RWPE1 (cell line): ENCODE results near the gene GOLGA3.
A peak's percentile ranks its signal among the peaks of the same experiment; 100 is the strongest.

Source experiments
- CTCF ChIA-PET: fragments of 350-600 bp; sonication (Branson Sonifier 250); formaldehyde crosslinking; extraction: SDS; loops from one replicate; lab custom pipeline; 2021; lab: Yijun Ruan, JAX
- POLR2A ChIA-PET: fragments of 400-600 bp; formaldehyde crosslinking; extraction: SDS; loops from one replicate; lab custom pipeline; 2020; ENCODE audit warnings: antibody characterized with exemption; ENCODE audit not compliant: low non-redundant PET; lab: Yijun Ruan, JAX
- DNase-seq: peaks from one replicate; pipeline ENCODE4 v3.0.0; 2012; ENCODE audit warnings: low spot score
- H3K27ac ChIP-seq: fragments of 450-650 bp; 2 replicates; pipeline ENCODE4 v1.5.1; 2017
- TF ChIP-seq, protein P1 (sequence below): fragments of 450-650 bp; conservative IDR thresholded peaks from 2 replicates; pipeline ENCODE4 v1.5.1; 2017; ENCODE audit warnings: low read depth, mild to moderate bottlenecking

Gene GOLGA3

DNA sequence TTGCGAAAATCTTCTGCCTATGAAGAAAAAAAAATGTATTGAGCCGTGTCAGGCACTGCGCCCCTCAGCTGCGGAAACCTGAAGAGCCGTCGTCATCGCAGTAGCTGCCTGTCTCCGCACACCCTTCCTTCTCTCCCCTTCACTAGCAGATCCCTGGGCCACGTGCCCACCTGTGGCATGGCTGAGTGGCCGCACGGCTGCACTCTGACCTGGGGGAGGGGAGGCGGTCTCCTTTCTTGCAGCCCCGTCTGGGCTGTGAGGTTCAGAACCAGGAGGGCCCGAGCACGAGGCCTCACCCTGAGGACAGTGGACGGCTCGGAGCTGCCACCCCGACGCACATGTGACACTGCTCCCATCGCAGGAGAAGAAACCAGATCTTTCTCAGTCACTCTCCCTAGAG, 93.2 kb downstream of the GOLGA3 start:
- TF ChIP-seq, protein P1, sequence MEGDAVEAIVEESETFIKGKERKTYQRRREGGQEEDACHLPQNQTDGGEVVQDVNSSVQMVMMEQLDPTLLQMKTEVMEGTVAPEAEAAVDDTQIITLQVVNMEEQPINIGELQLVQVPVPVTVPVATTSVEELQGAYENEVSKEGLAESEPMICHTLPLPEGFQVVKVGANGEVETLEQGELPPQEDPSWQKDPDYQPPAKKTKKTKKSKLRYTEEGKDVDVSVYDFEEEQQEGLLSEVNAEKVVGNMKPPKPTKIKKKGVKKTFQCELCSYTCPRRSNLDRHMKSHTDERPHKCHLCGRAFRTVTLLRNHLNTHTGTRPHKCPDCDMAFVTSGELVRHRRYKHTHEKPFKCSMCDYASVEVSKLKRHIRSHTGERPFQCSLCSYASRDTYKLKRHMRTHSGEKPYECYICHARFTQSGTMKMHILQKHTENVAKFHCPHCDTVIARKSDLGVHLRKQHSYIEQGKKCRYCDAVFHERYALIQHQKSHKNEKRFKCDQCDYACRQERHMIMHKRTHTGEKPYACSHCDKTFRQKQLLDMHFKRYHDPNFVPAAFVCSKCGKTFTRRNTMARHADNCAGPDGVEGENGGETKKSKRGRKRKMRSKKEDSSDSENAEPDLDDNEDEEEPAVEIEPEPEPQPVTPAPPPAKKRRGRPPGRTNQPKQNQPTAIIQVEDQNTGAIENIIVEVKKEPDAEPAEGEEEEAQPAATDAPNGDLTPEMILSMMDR = no peak
- CTCF ChIA-PET = no interaction called here
- POLR2A ChIA-PET = no interaction called here
- H3K27ac ChIP-seq = peak overlapping the region; percentile 21; the same call in 1 of the 2 replicates
- no peak for DNase-seq

DNA sequence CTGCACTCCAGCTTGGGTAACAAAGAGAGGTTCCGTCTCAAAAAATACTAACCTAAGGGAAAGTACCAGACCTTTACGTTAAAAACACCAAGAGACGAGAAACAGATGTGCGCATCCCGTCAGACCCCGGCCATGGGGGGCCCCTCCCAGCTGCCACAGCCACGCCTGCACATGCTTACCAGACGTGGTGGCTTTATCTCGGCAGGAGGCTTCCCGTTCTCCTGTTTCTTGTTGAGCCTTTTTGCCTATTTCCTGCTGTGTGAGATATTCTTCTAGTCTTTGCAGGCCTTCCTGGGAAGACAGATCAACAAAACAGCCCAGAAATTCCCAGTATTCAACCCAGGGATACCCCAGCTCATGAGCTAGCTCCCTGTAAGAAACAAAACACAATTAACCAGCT, 94.5 kb downstream of the GOLGA3 start:
- CTCF ChIA-PET = no interaction called here
- TF ChIP-seq, protein P1 = no peak

DNA sequence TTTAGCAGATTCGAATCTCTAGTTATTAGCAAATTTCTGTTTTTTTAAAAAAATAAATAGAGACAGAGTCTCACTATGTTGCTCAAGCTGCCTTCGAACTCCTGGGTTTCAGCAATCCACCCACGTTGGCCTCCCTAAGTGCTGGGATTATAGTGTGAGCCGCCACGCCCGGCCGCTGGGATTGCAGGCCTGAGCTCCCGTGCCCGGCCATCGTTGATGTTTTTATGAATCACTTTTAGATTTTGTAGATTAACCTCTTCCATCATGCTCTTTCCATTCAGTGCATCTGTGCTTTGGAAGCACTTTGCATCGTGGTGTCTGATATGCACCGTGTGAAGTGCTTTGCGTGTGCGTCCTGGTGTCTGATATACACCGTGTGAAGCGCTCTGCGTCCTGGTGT, 97.1 kb downstream of the GOLGA3 start:
- ChIA-PET POLR2A (interaction anchor here (0.9 kb wide), 1 partner anchor 28 kb away, joined by 5 read pairs; no protein-coding TSS in a partner anchor), CTCF (no interaction called here)
- no peak overlapping the region for H3K27ac ChIP-seq
- no peak for DNase-seq
- TF ChIP-seq, protein P1 = no peak

More for the DNA sequence above, 94.5 kb downstream of the GOLGA3 start:
- DNase-seq = no peak
- POLR2A ChIA-PET = no interaction called here
- H3K27ac ChIP-seq = no peak overlapping the region

DNA sequence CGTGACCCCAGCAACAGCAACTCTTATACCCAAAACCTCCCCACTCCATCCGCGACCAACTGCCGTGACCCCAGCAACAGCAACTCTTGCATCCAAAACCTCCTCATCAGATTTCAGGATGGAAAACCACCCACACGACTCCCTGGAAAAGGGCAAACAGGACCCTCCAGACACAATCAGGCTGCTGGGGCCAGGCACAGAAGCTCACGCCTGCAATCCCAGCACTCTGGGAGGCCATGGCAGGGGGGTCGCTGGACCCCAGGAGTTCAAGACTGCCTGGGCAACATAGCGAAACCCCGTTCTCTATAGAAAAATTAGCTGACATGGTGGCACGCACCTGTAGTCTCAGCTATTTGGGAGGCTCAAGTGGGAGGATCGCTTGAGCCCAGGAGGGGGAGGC, 98.3 kb downstream of the GOLGA3 start:
- peak overlapping the region; percentile 35 for H3K27ac ChIP-seq
- ChIA-PET POLR2A (no interaction called here), CTCF (interaction anchor here (0.7 kb wide), 1 partner anchor 58 kb away, joined by 3 read pairs; no protein-coding TSS in a partner anchor)
- TF ChIP-seq, protein P1 = no peak
- DNase-seq = no peak

DNA sequence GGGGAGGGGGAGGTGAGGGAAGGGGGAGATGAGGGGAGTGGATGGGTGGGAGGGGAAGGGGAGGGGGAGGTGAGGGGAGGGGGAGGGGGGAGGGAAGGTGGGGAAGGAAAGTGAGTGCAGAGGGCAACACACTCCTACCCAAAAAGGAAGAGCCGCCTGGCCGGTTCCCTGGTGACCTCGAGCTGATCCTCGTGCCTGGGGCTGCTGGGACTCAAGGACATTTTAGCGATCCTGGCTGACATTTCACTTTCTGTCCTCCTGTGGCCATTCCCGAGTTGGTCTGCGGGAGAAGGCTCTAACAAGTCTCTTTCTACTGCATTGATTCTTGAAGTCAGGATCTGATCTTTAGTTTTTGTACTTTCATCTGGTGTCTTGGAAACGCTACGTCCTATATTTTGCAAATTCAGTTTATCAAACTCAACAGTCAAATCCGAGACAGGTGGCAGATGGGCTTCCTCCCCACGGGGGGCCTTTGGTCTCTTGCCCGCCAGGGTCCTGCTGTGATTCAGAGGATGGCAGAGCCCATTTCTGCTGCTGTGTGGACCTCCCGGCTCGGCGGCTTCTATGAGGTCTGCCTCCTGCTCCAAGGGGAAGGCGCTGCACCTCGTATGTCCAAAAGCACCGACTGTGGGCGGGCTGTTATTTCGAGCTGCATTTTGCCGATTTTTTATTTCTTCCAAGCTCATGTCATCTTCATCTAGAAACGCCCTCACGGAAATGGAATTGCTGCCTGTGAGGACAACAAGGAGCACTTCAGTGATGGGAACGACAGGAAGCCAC, 98.9 kb downstream of the GOLGA3 start:
- ChIA-PET CTCF (interaction anchor here (0.6 kb wide), 1 partner anchor 168 kb away, joined by 3 read pairs; no protein-coding TSS in a partner anchor), POLR2A (no interaction called here)
- DNase-seq = no peak
- peak overlapping the region; percentile 35 for H3K27ac ChIP-seq
- TF ChIP-seq, protein P1 = no peak

DNA sequence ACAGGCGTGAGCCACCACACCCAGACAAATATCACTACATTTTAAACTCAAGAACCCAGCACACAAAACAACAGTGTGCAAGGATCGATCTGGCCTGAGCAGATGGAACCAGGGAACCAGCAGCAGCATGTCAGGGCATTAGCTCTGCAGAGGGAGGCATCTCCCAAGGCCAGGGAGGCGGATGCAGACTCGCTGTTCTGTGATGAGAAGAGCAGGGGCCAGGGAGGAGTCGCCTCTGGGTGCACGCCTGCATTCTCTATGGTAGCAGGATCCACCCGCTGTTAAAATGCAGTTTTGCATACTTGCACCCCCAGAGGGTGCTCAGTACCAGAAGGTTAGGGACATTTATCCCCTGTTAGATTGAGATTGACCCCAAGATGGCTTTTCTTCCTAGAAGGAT, 100.2 kb downstream of the GOLGA3 start:
- DNase-seq = no peak
- ChIA-PET CTCF (no interaction called here), POLR2A (no interaction called here)
- peak overlapping the region; percentile 23; the same call in 1 of the 2 replicates for H3K27ac ChIP-seq
- TF ChIP-seq, protein P1 = no peak
